Measurements from ENCODE around the gene RHO. TPM values are rescaled to one million over a fixed set of nuclear protein-coding genes. Genes with fewer than 3 reads are reported as not detected.

The RHO gene
- total RNA-seq, 1 experiment from 2014 or later: not detected

GRCh38 chr3:129547241-129547640 lies 18.8 kb downstream of the RHO start:
- H3K79me2 ChIP-seq (ENCODE audit: insufficient read depth, low read length): no peaks in the 10 kb centered on the region
- no peak overlapping the region for H3K9ac ChIP-seq (ENCODE audit: extremely low read depth, insufficient read length, low read length)
- H3K27me3 ChIP-seq (ENCODE audit: insufficient read depth, low read length): no peaks in the 10 kb centered on the region; the same call in 1 of the 2 replicates
- no peak overlapping the region for H3K27ac ChIP-seq (ENCODE audit: insufficient read length, low read depth, low read length)
- no peaks in the 10 kb centered on the region for H4K20me1 ChIP-seq (ENCODE audit: control insufficient read depth, insufficient read depth, insufficient read length)
- Mint-ChIP-seq H3K27ac (no peak overlapping the region), H3K4me3 (no peak overlapping the region), H3K36me3 (ENCODE audit: insufficient read depth in 1 of 3, low read depth in 3 of 3) (no peaks in the 10 kb centered on the region), H3K9me3 (no peaks in the 10 kb centered on the region), H3K4me1 (peaks cover 5 to 19% of the 10 kb centered on the region in 2 experiments), H3K27me3 (ENCODE audit: low read depth) (no peaks in the 10 kb centered on the region)
- H3T11ph ChIP-seq (ENCODE audit: low read length): no peak overlapping the region
- H2BK5ac ChIP-seq (ENCODE audit: insufficient read length, low read length): no peak overlapping the region
- no peak overlapping the region for H2AK5ac ChIP-seq (ENCODE audit: insufficient read length, low read length)
- H2BK120ac ChIP-seq (ENCODE audit: low read depth, low read length, poor library complexity, severe bottlenecking): no peak overlapping the region
- H2AFZ ChIP-seq (ENCODE audit: low read length): no peak overlapping the region
- H3K9me3 ChIP-seq (ENCODE audit: control insufficient read depth, low read depth, low read length): no peaks in the 10 kb centered on the region
- H3K4me1 ChIP-seq (ENCODE audit: insufficient read depth, low read length): no peaks in the 10 kb centered on the region
- no peak overlapping the region for H3K56ac ChIP-seq (ENCODE audit: insufficient read length, low read depth, low read length)
- H4K5ac ChIP-seq (ENCODE audit: insufficient read length, low read depth, low read length): no peak overlapping the region
- H4K91ac ChIP-seq (ENCODE audit: insufficient read length, low read depth, low read length): no peak overlapping the region
- H2BK20ac ChIP-seq (ENCODE audit: low read depth, low read length, poor library complexity, severe bottlenecking): no peak overlapping the region
- DNase-seq: no peak
- no peak overlapping the region for H3K4me2 ChIP-seq (ENCODE audit: insufficient read depth, insufficient read length, low read length)
- no peak overlapping the region for H2BK12ac ChIP-seq (ENCODE audit: insufficient read length, low read depth, low read length)
- no peak overlapping the region for H2BK15ac ChIP-seq (ENCODE audit: low read depth, low read length)
- H3K23ac ChIP-seq (ENCODE audit: insufficient read length, low read depth, low read length): no peak overlapping the region
- no peak overlapping the region for H4K8ac ChIP-seq (replicated peaks; ENCODE audit: insufficient read length, low read depth, low read length)
- no peak overlapping the region for H3K14ac ChIP-seq (ENCODE audit: insufficient read depth, low read length)
- no peaks in the 10 kb centered on the region for H3K23me2 ChIP-seq (ENCODE audit: insufficient read length, low read depth, low read length, poor library complexity, severe bottlenecking)
- no CpG with 5 or more reads among the region's 24 CpGs for WGBS (ENCODE audit: extremely low coverage, insufficient read length, low lambda C conversion rate)
- no peak overlapping the region for H3K18ac ChIP-seq (ENCODE audit: insufficient read length, low read depth, low read length)
- no peaks in the 10 kb centered on the region for H3K79me1 ChIP-seq (ENCODE audit: insufficient read depth, low read depth, low read length, poor library complexity, severe bottlenecking)
- no peak for TF ChIP-seq CTCF (conservative IDR thresholded peaks at IDR 0.05)
- no peak overlapping the region for H3K4ac ChIP-seq (ENCODE audit: low read depth, low read length)
